22Rv1 (cell line): ENCODE results near the gene ROR1.

Experiments
- CTCF ChIP-seq: fragments of 450-650 bp; IDR thresholded peaks from 2 replicates; pipeline ENCODE4 v1.5.1; 2017; ENCODE audit warnings: mild to moderate bottlenecking
- ZFX ChIP-seq: fragments of 450-650 bp; IDR thresholded peaks from 2 replicates; pipeline ENCODE4 v1.6.1; 2017; ENCODE audit warnings: antibody characterized with exemption, borderline replicate concordance

- TF ChIP-seq CTCF: no peak
- no peak for TF ChIP-seq ZFX
These were observed 112.5 kb downstream of the ROR1 start for GRCh38 chr1:63886340-63886739.
